Activated CD8-positive, alpha-beta memory T cell treated with anti-CD3 and anti-CD28 coated beads, Interleukin-2, amount 50 U/mL, for 4 hours (primary cell): Measurements from ENCODE around the gene SART3.
"Not testable (repeated sequence)": the region's sequence is repeated elsewhere in the genome, so short reads cannot be mapped to it uniquely, and the experiment has no call there.

ENCODE experiments used
- DNase-seq: peaks from one replicate; pipeline ENCODE4 v3.0.0-alpha.2; 2020

SART3 gene

DNA sequence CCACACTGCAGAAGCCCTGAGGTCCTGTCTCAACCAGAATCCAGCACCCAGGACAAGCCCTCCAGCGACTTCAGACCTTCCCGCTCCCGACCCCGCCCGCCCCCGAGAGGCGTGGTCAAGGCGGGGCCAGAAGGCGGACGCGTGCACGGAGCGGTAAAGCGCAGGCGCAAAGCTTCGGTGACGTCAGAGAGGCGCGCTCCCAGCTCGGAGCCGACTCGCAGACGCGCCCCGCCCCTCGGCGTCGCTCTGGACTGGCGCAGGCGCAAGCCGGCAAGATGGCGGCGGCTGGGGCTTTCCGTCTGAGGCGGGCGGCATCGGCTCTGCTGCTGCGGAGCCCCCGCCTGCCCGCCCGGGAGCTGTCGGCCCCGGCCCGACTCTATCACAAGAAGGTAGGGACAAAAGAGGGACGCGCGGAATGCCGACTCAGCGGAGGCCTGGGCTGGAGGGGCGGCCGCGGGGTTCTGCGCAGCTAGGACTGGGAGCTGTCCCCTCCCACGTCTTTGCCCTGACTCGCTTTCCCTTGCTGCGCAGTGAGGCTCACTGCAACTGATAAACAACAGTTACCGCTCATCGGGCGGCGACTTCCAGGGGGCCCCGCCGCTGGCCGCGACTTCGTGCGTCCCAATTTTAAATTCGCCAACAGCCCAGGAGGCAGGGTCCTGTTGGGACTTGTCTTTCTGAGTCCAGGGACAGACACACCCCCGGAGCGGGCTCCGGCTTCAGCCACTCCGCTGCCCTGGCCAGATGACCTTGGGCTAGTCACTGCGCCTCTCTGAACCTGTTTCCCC lies 1.6 kb upstream of the SART3 start, which contains the start of gene ISCU:
TSS of gene ISCU (plus strand) at position 249 of the 788 bp plus-strand sequence. CDS start at position 276, 27 bp downstream.
- DNase-seq, result peak; percentile 100

DNA sequence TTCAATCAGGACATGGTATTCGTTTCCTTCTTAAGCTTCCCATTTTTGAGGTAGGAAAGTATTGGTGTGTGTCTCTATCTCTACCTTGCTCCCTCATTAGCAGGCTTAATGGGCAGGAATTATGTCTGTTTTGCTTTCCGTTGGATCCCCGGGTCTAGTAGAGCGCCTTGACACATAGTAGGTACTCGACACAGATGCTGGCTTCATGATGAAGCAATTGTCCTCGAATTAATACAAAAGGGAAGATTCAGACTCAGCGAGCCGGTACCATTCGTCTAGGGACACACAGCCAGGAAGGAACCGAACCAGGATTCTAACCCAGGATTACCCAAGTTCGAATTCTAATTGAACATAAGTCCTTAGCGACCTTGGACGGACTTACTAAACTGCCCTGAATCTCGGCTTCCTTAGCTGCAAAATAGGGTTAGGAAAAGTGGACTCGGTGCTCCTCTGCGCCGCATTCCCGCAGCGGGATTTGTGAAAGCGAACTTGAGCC lies 927 bp upstream of the SART3 start:
- DNase-seq, result no peak

DNA sequence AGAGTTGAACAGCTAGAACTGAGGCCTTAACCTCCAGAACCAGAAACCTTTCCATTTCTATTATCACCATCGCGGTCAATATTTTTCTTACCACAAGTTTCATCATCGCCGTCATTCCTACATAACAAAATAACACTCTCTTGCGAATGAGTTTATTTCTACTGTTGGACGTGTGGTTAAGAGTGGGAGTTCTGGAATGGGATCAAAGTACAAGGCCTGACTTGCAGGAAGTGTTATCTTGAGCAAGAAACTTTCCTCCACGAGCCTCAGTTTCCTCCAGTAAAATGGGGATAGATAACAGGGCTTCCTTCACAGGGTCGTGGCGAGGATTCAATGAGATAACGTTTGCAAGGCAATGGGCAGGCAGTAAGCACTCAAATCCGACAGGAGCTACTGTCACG lies 652 bp downstream of the SART3 start:
- DNase-seq, result no peak

DNA sequence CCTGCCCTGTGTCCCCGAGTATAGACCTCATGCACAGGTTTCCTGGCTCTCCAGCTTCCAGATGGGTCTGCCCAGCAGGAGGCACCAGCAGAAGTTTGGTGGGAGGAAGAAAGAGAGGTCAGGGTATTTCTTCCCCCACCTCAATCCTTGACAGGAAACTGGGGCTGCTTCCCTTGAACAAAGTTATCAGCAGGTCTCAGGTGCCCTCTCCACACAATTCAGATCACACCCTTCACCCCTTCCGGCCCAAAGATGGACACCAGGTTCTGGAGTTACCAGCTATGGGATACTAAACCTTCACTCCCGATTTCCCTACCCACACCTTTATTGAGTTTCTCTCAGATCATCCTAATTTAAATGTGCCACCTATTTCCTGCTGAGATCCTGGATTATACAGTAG lies 1.2 kb downstream of the SART3 start:
- no peak for DNase-seq

DNA sequence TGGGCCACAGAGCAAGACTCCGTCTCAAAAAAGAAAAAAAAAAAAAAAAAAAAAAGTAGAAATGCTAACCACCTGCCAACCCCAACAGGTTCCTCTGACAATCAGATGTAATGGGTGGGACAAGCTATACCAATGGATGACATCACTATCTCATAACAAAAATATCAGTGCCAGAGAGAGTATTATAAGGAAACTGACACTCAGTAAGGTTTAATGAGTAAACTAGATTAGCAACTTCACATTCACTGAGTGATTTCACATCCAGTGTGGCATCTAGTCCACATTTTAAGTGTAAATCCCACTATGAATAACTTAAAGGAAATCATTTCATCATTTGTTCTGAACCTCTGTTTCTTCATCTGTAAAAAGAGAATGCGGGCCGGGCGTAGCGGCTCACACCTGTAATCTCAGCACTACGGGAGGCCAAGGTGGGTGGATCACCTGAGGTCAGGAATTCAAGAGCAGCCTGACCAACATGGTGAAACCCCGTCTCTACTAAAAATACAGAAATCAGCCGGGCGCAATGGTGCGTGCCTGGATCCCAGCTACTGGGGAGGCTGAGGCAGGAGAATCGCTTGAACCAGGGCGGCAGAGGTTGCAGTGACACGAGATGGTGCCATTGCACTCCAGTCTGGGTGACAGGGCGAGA lies 1.8 kb downstream of the SART3 start:
- no peak for DNase-seq

DNA sequence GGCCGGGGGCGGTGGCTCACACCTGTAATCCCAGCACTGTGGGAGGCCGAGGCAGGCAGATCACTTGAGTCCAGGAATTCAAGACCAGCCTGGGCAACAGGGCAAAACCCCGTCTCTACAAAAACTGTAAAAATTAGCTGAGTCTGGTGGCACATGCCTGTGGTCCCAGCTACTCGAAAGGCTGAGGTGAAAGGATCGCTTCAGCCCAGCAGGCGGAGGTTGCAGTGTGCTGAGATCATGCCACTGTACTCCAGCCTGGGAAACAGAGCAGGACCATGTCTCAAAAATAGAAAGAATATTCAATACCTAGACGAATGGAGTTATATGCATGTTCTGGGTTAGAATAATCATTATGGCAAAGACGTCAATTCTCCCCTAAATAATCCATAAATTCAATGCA lies 5.6 kb downstream of the SART3 start:
- not testable (repeated sequence) for DNase-seq

DNA sequence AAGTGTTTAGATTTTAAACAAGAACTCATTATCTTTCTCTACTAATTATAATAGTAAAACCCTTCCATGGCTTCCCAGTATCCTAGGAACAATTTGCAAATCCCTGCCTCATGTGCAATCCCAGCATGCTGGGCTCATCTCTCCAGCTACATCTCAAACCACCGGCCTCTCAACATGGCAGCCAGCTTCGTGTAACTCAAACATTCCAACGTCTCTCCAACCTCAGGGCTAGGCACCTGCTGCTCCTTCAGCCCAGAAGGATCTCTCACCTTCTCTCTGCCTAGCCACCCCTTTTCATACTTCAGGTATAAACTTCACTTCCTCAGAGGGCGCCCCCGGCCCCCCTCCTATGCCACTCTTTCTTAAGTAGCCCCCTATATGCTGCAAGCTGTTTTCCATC lies 7.2 kb downstream of the SART3 start:
- no peak for DNase-seq

DNA sequence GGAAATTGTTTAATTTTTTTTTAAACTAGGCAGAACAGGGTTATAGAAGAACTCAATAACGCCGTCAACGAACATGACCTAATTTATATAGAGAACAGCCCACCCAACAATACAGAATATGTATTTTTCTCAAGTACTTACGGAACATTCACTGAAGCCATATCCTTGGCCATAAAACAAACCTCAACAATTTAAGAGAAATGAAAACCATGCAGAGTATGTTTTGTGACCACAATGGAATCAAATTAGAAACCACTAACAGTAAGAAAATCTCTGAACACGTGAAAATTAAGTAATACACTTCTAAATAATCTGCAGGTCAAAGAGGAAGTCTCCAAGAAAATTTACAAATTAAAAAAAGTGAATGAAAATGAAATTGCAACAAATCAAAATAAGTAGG lies 9.4 kb downstream of the SART3 start:
- DNase-seq, result no peak

DNA sequence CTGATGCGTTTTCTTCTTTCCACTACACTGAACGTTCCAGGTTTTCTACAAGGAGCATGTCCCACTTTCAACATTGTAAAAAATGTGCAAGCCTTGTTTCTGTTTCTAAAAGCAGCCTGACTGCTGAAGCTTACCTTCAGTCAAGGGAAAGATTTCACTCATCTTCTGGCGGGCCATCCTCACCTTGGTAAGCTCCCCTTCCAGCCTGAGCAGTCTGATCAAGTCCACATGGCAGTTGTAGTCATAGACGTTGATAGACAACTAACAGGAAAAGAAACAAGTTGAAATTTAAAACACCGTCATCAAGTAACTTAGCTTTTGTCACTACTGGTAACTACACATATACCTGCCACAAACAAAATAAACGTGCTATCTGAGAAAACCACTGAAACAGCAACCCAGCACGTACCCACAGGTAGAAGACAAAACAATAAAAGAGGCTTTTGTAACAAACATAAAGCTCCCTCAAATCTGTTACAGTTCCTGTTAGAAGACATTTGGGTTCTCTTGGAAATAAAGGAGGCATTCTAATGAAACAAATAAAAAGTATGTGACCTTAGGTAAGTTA lies 11.9 kb downstream of the SART3 start:
- no peak for DNase-seq

DNA sequence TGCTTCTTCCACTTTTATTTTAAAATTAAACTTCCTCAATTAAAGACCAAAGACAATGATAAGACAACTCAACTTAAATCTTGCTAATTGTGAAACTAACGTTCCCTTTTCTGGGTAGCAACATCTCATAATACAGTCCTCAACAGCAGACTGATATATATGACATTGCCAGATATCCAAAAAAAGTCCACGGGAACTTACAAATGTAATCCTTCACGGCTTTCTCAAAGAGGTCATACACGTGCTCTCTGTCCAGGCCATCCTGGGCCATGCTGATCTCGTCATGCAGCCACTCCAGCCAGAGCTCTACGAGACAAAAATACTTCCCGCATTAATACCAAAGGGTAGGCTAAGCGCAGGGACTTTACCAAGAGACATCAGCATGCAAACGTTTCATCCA lies 13.3 kb downstream of the SART3 start:
- DNase-seq, result no peak

DNA sequence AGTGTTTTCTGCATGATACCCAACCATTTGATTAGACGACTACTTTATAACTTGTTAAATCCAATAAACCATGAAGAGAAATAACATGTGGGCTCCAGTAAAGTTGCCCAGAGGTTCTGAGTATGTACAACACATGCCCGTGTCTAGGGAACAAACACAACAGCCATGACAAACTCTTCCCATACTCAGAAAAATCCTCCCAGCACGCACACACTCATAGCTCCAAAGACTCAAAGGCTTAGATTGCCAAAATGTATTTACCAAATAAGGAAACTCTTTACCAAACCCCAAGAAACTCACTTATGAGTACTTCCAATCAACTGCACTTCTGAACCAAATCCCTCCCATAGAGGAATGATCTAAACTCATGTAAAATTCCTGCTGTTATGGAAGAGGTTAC lies 17.3 kb downstream of the SART3 start:
- no peak for DNase-seq

DNA sequence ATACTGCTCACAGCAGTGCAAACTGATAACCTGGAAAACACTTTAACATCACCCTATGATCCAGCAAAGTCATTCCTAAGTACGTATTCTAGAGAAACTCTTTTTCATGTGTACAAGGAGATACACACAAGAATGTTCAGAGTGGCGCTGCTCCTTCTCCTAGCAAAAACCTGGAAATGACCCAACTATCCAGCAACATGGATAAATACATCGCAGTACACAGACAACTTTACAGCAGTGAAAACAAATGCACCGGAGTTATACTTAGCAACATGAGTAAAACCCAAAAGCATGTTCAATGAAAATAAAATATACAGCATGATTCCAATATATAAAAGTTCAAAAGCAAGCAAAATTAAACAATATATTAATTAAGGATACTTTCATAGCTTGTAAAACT lies 18.7 kb downstream of the SART3 start:
- no peak for DNase-seq

DNA sequence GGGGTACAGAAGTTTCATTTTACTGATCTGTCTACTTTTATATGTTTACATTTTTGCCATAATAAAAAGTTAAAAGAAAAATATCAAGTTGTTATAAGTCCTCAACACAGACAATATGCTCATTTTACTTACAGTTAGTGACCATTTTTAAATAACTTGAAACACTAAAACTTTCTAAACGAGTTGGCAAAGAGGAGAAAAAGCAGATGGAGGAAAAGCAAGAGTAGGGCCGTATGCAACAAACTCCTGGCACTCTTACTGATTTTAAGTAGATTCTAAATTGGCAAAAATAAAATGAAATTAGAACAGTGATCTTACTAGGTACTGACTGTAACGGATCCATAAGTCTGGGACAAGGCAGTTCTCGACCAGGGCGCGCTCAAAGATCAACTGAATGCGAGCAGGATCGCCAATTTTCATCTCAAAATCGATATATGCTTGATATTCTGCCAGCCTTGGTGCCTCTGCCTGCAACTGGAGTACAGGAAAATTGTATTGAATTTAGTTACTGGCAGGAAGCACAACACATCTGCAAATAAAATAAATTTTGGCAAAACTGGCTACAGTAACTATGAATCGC lies 22.3 kb downstream of the SART3 start:
- DNase-seq, result no peak

DNA sequence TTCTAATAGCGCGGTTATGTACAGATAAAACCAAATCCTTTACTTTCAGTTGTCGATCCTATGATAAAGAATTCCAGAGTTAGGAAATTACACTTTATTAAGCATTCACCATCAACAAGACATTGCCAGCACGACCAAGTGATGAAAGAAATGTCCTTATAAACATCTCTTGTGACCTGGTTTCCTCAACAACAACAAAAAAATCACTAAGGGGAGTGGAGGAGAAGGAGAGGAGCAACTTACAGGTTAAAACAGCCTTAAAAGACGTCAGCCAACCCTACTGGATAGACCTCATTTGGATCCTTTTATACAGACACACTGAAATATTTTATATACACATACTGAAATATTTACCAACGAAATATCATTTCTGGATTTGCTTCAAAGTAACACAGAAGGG lies 22.8 kb downstream of the SART3 start:
- DNase-seq, result no peak

DNA sequence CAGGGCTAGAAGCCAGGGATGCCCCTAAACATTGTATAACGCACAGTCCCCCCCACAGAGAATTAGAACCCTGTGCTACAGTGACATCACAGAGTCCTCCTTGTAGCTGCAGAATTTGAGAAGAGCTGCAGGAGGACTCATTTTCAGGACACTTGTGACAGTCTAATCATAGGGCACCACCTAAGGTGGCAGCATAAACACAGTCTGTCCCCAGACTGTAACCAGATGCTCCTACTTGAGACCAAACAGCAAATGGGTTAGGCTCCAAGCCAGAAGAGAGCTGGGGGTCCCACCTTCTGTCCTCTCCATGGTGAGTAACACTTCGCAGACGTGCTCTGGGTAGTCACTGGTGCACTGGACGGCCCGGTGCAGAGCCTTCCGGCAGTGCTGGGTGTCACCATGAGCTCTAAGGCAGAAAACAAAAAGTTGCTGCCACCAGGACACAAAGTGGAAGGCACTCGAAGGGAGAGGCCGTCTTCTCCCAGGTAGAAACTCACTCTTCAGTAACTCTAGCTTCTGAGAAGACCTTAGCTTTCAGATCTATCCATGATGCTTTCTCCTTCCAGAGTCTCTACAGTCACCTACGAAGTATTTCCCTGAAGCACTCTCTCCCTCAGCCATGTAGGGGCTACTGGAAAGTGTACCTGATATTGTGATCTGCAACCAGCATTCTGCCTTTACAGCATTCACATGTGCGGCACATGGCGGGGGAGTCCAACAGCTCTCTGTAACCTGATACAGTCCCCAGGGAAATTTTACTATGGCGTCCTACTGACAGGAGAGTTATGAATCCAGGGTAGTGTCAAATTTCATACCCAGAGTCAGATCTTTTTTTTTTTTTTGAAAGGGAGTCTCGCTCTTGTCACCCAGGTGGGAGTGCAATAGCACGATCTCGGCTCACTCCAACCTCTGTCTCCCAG lies 28.8 kb downstream of the SART3 start:
- DNase-seq, result no peak

DNA sequence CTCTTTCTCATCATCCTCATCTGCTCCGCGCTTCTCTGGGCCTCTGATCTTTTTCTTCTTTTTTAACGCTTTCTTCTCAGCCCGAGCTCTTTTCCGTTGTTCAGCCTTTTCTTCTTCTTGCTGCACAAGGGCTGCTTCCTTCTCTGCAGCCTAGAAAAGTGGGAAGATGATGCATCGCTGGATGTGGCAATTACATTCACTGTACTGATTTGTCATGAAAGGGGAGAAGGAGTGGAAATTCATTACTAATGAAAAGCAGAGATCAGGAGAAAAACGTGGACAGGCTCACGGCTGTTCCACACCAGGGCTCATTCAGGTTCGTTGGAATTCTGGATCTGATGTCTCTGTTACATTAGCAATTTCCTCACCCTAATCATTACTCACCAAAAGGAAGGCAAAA lies 30.8 kb downstream of the SART3 start:
- no peak for DNase-seq

DNA sequence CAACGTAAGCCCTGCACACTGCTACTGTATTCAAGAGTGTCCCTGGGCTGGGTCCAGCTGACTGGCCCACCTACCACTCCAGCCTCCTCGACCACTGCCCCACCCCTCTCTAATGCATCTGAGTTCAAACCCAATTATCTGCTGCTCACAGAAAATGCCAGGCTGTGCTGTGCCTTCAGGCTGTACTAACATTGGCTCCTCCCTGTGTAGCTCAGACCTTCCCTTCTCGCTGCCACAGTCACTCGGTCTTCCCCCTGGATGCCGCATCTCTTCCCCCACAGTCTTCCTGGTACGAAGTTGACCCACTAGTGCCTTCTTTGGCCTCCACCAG lies 33.8 kb downstream of the SART3 start:
- DNase-seq, result no peak

DNA sequence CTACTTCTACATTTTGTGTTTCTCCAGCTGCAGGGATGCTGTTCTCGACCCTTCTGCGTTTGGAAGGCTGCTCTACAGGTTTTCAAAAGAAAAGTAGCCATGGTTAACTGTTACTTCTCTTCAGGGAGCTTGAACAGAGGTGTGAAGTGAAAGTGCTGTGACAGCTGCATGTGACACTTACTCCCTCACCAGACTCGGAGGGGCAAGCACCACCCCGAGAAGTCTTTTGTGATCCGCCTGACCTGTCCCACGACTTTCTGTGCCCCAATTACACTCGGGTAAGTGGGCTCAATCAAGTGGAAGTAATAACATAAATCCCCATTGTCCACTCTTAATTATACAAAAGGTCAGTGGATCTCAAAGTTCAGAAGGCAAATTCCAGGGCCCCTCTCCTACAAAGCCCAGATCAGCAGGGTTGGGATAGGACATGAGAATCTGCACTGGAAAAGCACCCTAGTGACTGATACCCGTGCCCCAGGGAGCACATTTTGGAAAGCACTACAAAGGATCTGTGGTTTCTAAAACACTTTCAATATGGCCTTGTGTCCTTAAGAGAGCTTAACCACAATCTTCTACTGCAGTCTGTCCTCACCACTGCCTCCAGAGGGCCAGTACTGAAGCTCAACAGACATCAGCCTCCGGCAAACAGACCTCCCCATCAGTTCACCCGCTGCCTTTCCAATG lies 34.3 kb downstream of the SART3 start:
- no peak for DNase-seq

DNA sequence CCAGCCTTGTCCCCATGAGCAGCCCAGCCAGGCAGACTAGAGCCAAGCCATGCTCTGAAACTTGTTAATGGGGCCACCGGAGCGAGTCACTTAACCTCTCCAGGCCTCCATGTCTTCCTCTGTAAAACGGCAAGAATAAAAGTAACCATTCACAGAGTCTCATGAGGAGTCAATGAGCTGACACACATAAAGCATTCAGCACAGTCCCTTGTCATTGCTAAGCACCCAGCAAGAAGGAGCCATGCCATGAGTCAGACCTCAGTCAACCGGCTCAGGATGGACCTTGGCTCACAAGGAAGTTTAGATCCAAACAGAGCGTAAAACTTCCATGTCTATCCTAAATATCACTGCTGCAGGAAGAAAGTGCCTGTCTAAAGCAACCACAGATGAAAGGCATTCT lies 35.3 kb downstream of the SART3 start:
- no peak for DNase-seq

DNA sequence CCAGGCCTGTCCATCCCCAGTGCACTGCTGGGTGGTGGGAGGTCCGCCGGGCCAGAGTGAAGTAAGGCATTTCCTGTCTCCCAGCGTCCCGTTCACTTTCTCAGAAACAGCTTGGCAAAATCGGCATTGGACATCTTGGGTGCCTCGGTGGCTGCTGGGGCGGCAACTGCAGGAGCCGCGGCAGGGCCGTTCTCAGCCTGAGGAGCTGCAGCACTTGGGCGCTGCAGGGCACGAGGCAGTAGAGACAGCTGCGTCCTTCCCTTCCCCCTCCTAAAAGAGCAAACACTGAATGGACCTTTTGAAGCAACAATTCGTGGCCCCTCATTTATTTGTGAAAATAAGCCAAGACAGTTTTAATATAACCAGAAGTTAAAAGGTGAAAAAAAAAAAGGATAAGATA lies 37.6 kb downstream of the SART3 start:
- no peak for DNase-seq

DNA sequence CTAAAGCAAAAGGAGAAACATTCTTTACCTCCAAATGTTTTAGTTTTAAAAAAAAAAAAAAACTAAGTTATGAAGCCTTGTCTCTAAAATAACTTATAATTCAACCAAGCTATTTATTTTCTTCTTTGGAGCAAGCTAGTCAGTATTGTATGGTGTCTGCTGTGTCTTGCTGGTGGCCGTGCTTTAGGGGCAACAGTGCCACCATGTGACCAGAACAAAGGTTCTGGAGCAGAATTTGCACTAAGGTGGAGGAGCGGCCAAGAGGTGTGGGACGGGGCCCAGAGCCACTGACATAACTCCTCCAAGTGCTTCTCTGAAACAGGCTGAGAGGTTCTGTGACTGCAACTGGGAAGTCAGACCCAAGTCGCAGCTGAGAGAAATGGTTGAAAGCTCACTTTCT lies 41.4 kb downstream of the SART3 start:
- no peak for DNase-seq
